DMS 273 treated with DMSO at 0.1 percent for 48 hours (cell line): ENCODE data around the gene MGMT.

Experiments
- DNase-seq: peaks from one replicate; lab custom pipeline; 2025; lab: John Stamatoyannopoulos, UW

MGMT gene

GRCh38 chr10:129655007-129655678 is 188.1 kb downstream of the MGMT start:
- DNase-seq = no peak

- no peak for DNase-seq
Observed at GRCh38 chr10:129655679-129656031, 188.6 kb downstream of the MGMT start.

GRCh38 chr10:129656642-129657041 is 189.6 kb downstream of the MGMT start:
- DNase-seq = no peak

- DNase-seq = no peak
Observed at GRCh38 chr10:129657297-129658017, 190.4 kb downstream of the MGMT start.

GRCh38 chr10:129658376-129659072 is 191.5 kb downstream of the MGMT start:
- DNase-seq = no peak

GRCh38 chr10:129659508-129660268 is 192.6 kb downstream of the MGMT start:
- DNase-seq = no peak

- DNase-seq = no peak
Observed at GRCh38 chr10:129660569-129660968, 193.5 kb downstream of the MGMT start.

GRCh38 chr10:129662426-129662825 is 195.4 kb downstream of the MGMT start:
- DNase-seq = no peak

GRCh38 chr10:129670124-129670523 is 203.1 kb downstream of the MGMT start:
- no peak for DNase-seq

GRCh38 chr10:129673292-129673691 is 206.3 kb downstream of the MGMT start:
- DNase-seq = no peak

- no peak for DNase-seq
Observed at GRCh38 chr10:129675027-129675769, 208.2 kb downstream of the MGMT start.

- DNase-seq = no peak
Observed at GRCh38 chr10:129676014-129676413, 209.0 kb downstream of the MGMT start.

GRCh38 chr10:129677377-129677927 is 210.4 kb downstream of the MGMT start:
- no peak for DNase-seq

- no peak for DNase-seq
Observed at GRCh38 chr10:129678186-129678585, 211.1 kb downstream of the MGMT start.

- DNase-seq = no peak
Observed at GRCh38 chr10:129679207-129679606, 212.2 kb downstream of the MGMT start.

GRCh38 chr10:129680661-129681344 is 213.8 kb downstream of the MGMT start:
- no peak for DNase-seq

- DNase-seq = no peak
Observed at GRCh38 chr10:129681856-129682255, 214.8 kb downstream of the MGMT start.

GRCh38 chr10:129683519-129683918 is 216.5 kb downstream of the MGMT start:
- no peak for DNase-seq

GRCh38 chr10:129683920-129684319 is 216.9 kb downstream of the MGMT start:
- DNase-seq = no peak

- DNase-seq = no peak
Observed at GRCh38 chr10:129685271-129685670, 218.2 kb downstream of the MGMT start.

- no peak for DNase-seq
Observed at GRCh38 chr10:129689671-129690071, 222.6 kb downstream of the MGMT start.
